Measurements from ENCODE around the gene NLGN4Y.

The NLGN4Y gene

GRCh38 chrY:14644157-14644952, 120.0 kb downstream of the NLGN4Y start:
- no peaks in the 10 kb centered on the region for H3K9me3 ChIP-seq (ENCODE audit: control insufficient read depth in 2 of 2, low read length in 2 of 2)
- no peaks in the 10 kb centered on the region for H3K27me3 ChIP-seq (ENCODE audit: control insufficient read depth in 1 of 2, insufficient read depth in 2 of 2, low read length in 2 of 2)
- no peak overlapping the region for H3K27ac ChIP-seq (ENCODE audit: low read length)
- no peak overlapping the region for H3K9ac ChIP-seq (ENCODE audit: low read length in 2 of 2)
- no peaks in the 10 kb centered on the region for H3K36me3 ChIP-seq (ENCODE audit: control insufficient read depth in 2 of 2, insufficient read depth in 2 of 2, low read length in 2 of 2)
- H3K4me1 ChIP-seq (ENCODE audit: control insufficient read depth, insufficient read depth, low read length), result no peaks in the 10 kb centered on the region
- no peak overlapping the region for H3K4me3 ChIP-seq (ENCODE audit: low read length in 2 of 2)

GRCh38 chrY:14679181-14679580, 154.9 kb downstream of the NLGN4Y start:
- Histone ChIP-seq H3K36me3 (ENCODE audit: control insufficient read depth in 2 of 2, insufficient read depth in 2 of 2, low read length in 2 of 2) (no peaks in the 10 kb centered on the region), H3K4me3 (ENCODE audit: low read length in 2 of 2) (no peak overlapping the region), H3K27ac (ENCODE audit: low read length) (no peak overlapping the region), H3K9ac (ENCODE audit: low read length in 2 of 2) (no peak overlapping the region), H3K27me3 (ENCODE audit: control insufficient read depth in 1 of 2, insufficient read depth in 2 of 2, low read length in 2 of 2) (no peaks in the 10 kb centered on the region), H3K4me1 (ENCODE audit: control insufficient read depth, insufficient read depth, low read length) (no peaks in the 10 kb centered on the region), H3K9me3 (ENCODE audit: control insufficient read depth in 2 of 2, low read length in 2 of 2) (no peaks in the 10 kb centered on the region)

GRCh38 chrY:14694543-14694942, 170.2 kb downstream of the NLGN4Y start:
- Histone ChIP-seq H3K4me1 (ENCODE audit: control insufficient read depth, insufficient read depth, low read length) (no peaks in the 10 kb centered on the region), H3K9ac (ENCODE audit: low read length in 2 of 2) (no peak overlapping the region), H3K36me3 (ENCODE audit: control insufficient read depth in 2 of 2, insufficient read depth in 2 of 2, low read length in 2 of 2) (no peaks in the 10 kb centered on the region), H3K9me3 (ENCODE audit: control insufficient read depth in 2 of 2, low read length in 2 of 2) (no peaks in the 10 kb centered on the region), H3K4me3 (ENCODE audit: low read length in 2 of 2) (no peak overlapping the region), H3K27me3 (ENCODE audit: control insufficient read depth in 1 of 2, insufficient read depth in 2 of 2, low read length in 2 of 2) (no peaks in the 10 kb centered on the region), H3K27ac (ENCODE audit: low read length) (no peak overlapping the region)

GRCh38 chrY:14708158-14708557, 183.8 kb downstream of the NLGN4Y start:
- Histone ChIP-seq H3K4me1 (ENCODE audit: control insufficient read depth, insufficient read depth, low read length) (no peaks in the 10 kb centered on the region), H3K27me3 (ENCODE audit: control insufficient read depth in 1 of 2, insufficient read depth in 2 of 2, low read length in 2 of 2) (no peaks in the 10 kb centered on the region), H3K27ac (ENCODE audit: low read length) (no peak overlapping the region), H3K9ac (ENCODE audit: low read length in 2 of 2) (no peak overlapping the region), H3K4me3 (ENCODE audit: low read length in 2 of 2) (no peak overlapping the region), H3K36me3 (ENCODE audit: control insufficient read depth in 2 of 2, insufficient read depth in 2 of 2, low read length in 2 of 2) (no peaks in the 10 kb centered on the region), H3K9me3 (ENCODE audit: control insufficient read depth in 2 of 2, low read length in 2 of 2) (no peaks in the 10 kb centered on the region)

GRCh38 chrY:14741596-14741995, 217.3 kb downstream of the NLGN4Y start:
- H3K9ac ChIP-seq (ENCODE audit: low read length in 2 of 2), result no peak overlapping the region
- H3K36me3 ChIP-seq (ENCODE audit: control insufficient read depth in 2 of 2, insufficient read depth in 2 of 2, low read length in 2 of 2), result no peaks in the 10 kb centered on the region
- H3K27ac ChIP-seq (ENCODE audit: low read length), result no peak overlapping the region
- H3K4me3 ChIP-seq (ENCODE audit: low read length in 2 of 2), result no peak overlapping the region
- H3K4me1 ChIP-seq (ENCODE audit: control insufficient read depth, insufficient read depth, low read length), result no peaks in the 10 kb centered on the region
- H3K27me3 ChIP-seq (ENCODE audit: control insufficient read depth in 1 of 2, insufficient read depth in 2 of 2, low read length in 2 of 2), result no peaks in the 10 kb centered on the region
- no peaks in the 10 kb centered on the region for H3K9me3 ChIP-seq (ENCODE audit: control insufficient read depth in 2 of 2, low read length in 2 of 2)

- no peaks in the 10 kb centered on the region for H3K4me1 ChIP-seq (ENCODE audit: control insufficient read depth, insufficient read depth, low read length)
- H3K9me3 ChIP-seq (ENCODE audit: control insufficient read depth in 2 of 2, low read length in 2 of 2), result no peaks in the 10 kb centered on the region
- no peaks in the 10 kb centered on the region for H3K27me3 ChIP-seq (ENCODE audit: control insufficient read depth in 1 of 2, insufficient read depth in 2 of 2, low read length in 2 of 2)
- H3K9ac ChIP-seq (ENCODE audit: low read length in 2 of 2), result no peak overlapping the region
- H3K27ac ChIP-seq (ENCODE audit: low read length), result no peak overlapping the region
- no peaks in the 10 kb centered on the region for H3K36me3 ChIP-seq (ENCODE audit: control insufficient read depth in 2 of 2, insufficient read depth in 2 of 2, low read length in 2 of 2)
- H3K4me3 ChIP-seq (ENCODE audit: low read length in 2 of 2), result no peak overlapping the region
Measured at GRCh38 chrY:14748329-14748728, 224.0 kb downstream of the NLGN4Y start.

- no peaks in the 10 kb centered on the region for H3K36me3 ChIP-seq (ENCODE audit: control insufficient read depth in 2 of 2, insufficient read depth in 2 of 2, low read length in 2 of 2)
- H3K9me3 ChIP-seq (ENCODE audit: control insufficient read depth in 2 of 2, low read length in 2 of 2), result no peaks in the 10 kb centered on the region
- H3K4me3 ChIP-seq (ENCODE audit: low read length in 2 of 2), result no peak overlapping the region
- no peaks in the 10 kb centered on the region for H3K27me3 ChIP-seq (ENCODE audit: control insufficient read depth in 1 of 2, insufficient read depth in 2 of 2, low read length in 2 of 2)
- no peaks in the 10 kb centered on the region for H3K4me1 ChIP-seq (ENCODE audit: control insufficient read depth, insufficient read depth, low read length)
- H3K27ac ChIP-seq (ENCODE audit: low read length), result no peak overlapping the region
- H3K9ac ChIP-seq (ENCODE audit: low read length in 2 of 2), result no peak overlapping the region
Measured at GRCh38 chrY:14755571-14755970, 231.2 kb downstream of the NLGN4Y start.

- no peak overlapping the region for H3K4me3 ChIP-seq (ENCODE audit: low read length in 2 of 2)
- no peaks in the 10 kb centered on the region for H3K36me3 ChIP-seq (ENCODE audit: control insufficient read depth in 2 of 2, insufficient read depth in 2 of 2, low read length in 2 of 2)
- no peak overlapping the region for H3K9ac ChIP-seq (ENCODE audit: low read length in 2 of 2)
- H3K4me1 ChIP-seq (ENCODE audit: control insufficient read depth, insufficient read depth, low read length), result no peaks in the 10 kb centered on the region
- H3K9me3 ChIP-seq (ENCODE audit: control insufficient read depth in 2 of 2, low read length in 2 of 2), result no peaks in the 10 kb centered on the region
- H3K27ac ChIP-seq (ENCODE audit: low read length), result no peak overlapping the region
- H3K27me3 ChIP-seq (ENCODE audit: control insufficient read depth in 1 of 2, insufficient read depth in 2 of 2, low read length in 2 of 2), result no peaks in the 10 kb centered on the region
Measured at GRCh38 chrY:14762903-14763302, 238.6 kb downstream of the NLGN4Y start.

- no peak overlapping the region for H3K4me3 ChIP-seq (ENCODE audit: low read length in 2 of 2)
- no peak overlapping the region for H3K9ac ChIP-seq (ENCODE audit: low read length in 2 of 2)
- H3K27me3 ChIP-seq (ENCODE audit: control insufficient read depth in 1 of 2, insufficient read depth in 2 of 2, low read length in 2 of 2), result no peaks in the 10 kb centered on the region
- H3K4me1 ChIP-seq (ENCODE audit: control insufficient read depth, insufficient read depth, low read length), result no peaks in the 10 kb centered on the region
- no peaks in the 10 kb centered on the region for H3K9me3 ChIP-seq (ENCODE audit: control insufficient read depth in 2 of 2, low read length in 2 of 2)
- no peak overlapping the region for H3K27ac ChIP-seq (ENCODE audit: low read length)
- H3K36me3 ChIP-seq (ENCODE audit: control insufficient read depth in 2 of 2, insufficient read depth in 2 of 2, low read length in 2 of 2), result no peaks in the 10 kb centered on the region
Measured at GRCh38 chrY:14763600-14763999, 239.3 kb downstream of the NLGN4Y start.

GRCh38 chrY:14778208-14778607, 253.9 kb downstream of the NLGN4Y start:
- Histone ChIP-seq H3K27me3 (ENCODE audit: control insufficient read depth in 1 of 2, insufficient read depth in 2 of 2, low read length in 2 of 2) (no peaks in the 10 kb centered on the region), H3K4me1 (ENCODE audit: control insufficient read depth, insufficient read depth, low read length) (no peaks in the 10 kb centered on the region), H3K9me3 (ENCODE audit: control insufficient read depth in 2 of 2, low read length in 2 of 2) (no peaks in the 10 kb centered on the region), H3K27ac (ENCODE audit: low read length) (no peak overlapping the region), H3K4me3 (ENCODE audit: low read length in 2 of 2) (no peak overlapping the region), H3K9ac (ENCODE audit: low read length in 2 of 2) (no peak overlapping the region), H3K36me3 (ENCODE audit: control insufficient read depth in 2 of 2, insufficient read depth in 2 of 2, low read length in 2 of 2) (no peaks in the 10 kb centered on the region)

- H3K4me1 ChIP-seq (ENCODE audit: control insufficient read depth, insufficient read depth, low read length), result no peaks in the 10 kb centered on the region
- H3K36me3 ChIP-seq (ENCODE audit: control insufficient read depth in 2 of 2, insufficient read depth in 2 of 2, low read length in 2 of 2), result no peaks in the 10 kb centered on the region
- H3K9me3 ChIP-seq (ENCODE audit: control insufficient read depth in 2 of 2, low read length in 2 of 2), result no peaks in the 10 kb centered on the region
- no peak overlapping the region for H3K9ac ChIP-seq (ENCODE audit: low read length in 2 of 2)
- no peak overlapping the region for H3K27ac ChIP-seq (ENCODE audit: low read length)
- no peak overlapping the region for H3K4me3 ChIP-seq (ENCODE audit: low read length in 2 of 2)
- H3K27me3 ChIP-seq (ENCODE audit: control insufficient read depth in 1 of 2, insufficient read depth in 2 of 2, low read length in 2 of 2), result no peaks in the 10 kb centered on the region
Measured at GRCh38 chrY:14793104-14793503, 268.8 kb downstream of the NLGN4Y start.
